Activated gamma-delta T cell (primary cell): ENCODE results near the gene BCOR.

ENCODE experiments used
- DNase-seq: peaks from one replicate; lab custom pipeline; 2025; lab: John Stamatoyannopoulos, UW

The BCOR gene

DNA sequence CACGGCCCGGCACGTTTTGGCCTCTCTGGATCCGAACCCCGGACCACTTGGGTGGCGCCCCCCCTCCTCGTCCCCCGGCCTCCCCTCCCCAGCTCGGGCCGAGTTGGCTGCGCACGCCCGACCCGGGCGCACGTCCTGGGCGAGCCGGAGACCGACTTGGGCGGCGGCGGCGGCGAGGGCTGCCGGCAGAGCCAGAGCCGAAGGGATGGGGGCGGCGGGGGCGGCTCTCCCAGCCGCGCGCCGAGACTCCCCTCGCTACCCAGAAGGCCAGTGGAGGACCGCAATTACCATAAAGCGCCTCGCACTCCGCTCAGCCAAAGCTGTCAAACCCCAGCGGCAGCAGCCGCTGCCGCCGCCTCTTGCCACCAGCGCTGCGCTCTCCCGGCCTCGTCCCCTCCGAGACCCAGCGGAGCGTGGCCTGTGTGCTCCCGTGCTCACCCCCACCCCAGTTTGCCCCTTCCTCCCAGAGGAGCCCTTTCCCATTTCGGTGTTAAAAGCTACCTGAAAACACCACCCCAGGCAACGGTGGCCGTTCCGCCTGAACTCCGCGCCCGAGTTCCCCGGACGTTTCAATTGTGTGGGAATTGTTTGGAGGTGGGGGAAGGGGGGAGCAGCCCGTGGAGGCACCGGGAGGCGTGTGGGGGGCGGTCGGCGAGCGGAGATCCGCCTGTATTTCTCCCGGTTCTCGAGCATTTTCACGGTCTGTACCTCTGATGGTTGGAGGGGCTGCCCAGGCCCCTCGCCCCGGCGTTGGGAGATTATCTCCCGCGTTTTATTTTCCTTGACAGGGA, 701 bp upstream of the BCOR start:
- DNase-seq = peak; percentile 62

DNA sequence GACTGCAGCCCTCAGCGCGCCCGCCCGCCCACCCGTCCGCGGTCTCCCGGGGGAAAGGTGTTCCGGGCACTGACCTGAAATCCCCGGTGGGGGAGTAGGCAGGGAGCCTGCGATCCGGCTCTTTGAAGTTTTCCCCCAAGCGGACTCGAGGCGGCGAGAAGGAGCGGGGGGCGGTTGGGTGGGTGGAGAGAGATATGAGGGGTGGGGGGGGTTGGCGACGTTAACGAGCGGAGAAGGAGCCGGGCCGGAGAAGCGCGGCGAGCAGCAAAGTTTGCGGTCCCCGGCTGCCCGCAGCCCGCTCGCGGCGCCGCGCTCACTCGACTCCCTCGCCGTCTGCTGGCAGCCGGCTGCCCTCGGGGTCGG, 636 bp downstream of the BCOR start:
- DNase-seq = no peak

DNA sequence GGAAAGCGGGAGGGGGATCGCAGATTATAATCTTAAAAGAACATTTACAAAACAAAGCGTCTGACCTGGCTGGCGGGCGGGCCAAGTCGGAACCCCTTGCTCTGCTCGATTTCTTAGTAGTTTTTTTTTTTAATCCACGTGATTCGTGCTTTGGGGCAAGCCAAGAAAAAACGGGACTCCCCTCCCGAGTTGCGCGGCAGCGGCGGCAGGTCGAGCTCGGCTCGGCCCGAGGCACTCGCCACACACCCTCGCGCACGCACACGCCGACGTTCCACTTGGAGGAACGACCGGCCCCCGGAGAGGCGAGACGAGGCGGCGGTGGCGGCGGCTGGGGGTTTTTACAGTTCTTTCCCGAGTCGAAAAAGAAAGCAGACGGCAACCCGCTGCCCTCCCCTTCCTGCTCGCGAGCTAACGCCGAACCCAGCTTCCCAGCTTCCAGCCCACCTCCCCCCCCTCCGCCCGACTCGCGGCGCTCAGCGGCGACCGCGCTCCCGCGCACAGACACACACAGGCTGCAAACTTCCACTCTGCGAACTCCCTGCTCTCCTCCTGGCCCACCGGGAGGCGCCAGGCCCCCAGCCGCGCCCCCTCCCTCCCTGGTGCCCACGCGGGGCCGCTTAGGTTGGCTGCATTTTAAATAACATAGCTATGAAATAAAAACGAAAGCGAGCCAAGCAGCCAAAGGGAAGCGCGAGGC, 1.2 kb downstream of the BCOR start:
- peak; percentile 63 for DNase-seq

DNA sequence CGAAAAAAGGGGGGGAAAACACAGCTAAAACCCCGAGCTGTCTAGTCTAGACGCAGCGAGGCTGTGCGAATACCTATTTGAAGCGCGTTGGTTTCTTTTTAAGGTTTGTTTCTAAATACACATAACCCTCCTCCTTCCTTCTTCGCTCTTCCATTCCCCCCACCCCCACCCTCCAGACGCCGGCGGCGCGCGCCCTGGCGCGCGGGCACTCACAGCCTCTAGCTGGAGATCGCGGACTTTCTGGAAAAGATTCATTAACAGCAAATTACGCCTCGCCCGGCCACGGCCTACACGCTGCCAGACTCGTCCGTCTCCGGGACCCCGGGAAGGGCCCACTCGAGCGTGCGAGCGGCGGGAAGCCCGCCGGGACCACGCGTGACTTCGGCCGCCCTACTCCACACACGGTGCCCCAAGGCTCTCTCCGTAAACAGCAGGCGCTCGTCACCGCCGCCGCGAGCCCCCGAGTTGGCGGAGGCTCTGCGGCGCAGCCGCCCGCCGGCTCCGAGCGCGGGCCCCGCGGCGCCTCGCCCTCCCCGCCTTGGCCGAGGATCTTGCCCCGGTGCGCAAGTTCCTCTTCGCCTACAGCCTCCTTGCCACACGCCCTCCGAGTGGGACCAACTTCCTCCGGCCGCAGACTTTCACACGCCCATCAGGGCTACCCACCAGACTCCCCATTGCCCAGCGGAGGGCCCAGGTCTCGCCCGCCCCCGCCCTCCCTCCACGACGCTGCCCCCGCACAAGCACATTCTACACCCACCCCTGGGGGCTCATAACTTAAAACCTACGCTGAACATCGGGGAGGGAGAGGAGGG, 2.0 kb downstream of the BCOR start:
- DNase-seq = no peak

DNA sequence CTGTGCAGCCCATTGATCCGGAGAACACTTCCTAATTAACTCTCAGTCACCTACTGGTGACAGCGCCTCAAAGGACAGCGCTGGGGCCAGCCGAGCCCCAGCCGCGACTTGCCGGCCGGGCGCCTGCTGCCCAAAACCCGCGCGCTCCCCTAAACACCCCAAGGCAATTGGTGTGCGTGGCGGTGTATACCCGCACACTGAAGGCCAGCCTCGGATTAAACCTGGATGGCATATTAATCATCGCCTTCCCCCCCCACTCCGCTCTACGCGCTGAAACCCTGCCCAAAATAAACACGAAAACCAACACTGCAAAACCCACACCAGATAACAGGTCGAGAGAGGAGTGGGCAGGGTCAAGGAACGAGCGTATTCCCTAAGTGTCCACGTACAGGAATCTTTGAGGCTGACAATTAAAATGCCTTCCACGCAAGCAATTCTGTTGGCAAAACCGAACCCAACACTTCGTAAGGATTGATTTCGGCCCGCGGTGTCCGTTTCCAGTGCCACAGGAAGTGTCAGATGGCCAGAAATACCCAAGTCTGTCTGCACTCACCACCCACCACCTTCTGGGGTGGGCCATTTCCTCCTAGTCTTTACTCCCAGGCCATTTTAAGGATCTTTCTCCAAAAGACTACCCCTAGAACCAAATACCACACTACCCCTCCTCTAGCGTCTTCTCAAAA, 2.7 kb downstream of the BCOR start:
- DNase-seq = no peak

DNA sequence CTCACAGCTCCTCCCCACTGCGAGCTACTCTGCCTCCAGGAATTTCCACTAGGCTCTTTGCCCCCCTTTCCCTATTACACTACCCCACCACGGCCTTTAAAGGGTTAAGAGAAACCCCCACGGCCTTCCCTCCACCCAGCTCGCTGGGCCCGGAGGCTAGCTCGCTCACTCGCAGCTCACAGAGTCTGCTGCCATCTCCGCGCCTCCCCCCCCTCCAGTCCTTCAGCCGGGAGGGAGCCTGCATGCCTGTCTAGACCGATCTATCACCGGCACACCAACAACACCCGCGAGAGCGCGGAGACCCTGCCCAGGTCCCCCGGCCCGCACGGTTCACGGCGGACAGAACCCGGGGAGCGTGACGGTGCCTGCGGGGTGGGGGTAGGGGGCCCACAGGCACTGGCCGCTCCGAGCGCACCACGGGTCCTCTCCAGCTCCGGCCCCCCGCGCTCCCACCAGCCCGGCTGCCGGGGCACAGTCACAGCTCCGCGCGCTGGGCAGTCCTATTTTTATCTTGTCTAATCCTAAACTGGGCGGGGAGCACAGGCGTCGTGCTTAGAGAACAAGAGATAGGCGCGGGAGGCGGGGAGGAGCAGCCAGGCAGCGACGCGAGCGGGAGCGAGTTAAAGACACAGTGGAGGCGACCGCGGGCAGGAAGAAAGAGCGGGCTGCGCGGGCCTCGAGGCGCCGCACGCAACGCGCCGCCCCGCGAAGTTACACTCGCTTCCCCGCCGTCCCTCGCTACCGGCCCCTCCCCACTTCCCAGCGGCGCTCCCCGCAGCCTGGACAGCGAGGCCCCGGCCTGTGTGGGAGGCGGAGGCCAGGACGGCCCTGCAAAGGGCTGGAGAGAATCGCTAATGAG, 3.5 kb downstream of the BCOR start:
- no peak for DNase-seq

DNA sequence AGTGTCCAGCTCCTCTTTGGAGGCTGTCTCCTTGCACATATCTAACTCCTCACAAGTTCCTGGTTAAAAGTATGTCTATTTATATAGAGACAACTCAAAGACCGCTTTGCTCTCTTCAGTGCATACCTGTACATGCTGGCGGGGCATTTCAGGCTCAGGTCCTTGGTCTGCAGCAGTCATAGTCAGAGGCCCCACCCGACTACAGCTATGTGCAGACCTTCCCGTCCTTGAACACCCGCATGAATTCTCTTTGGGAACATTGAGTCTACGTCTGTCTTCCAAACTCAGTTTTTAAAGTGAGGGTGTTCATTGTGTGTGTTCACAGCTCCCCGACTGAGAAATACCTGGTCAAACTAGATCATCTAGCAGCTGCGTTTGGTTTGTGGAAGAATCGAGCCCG, 4.2 kb downstream of the BCOR start:
- DNase-seq = no peak

DNA sequence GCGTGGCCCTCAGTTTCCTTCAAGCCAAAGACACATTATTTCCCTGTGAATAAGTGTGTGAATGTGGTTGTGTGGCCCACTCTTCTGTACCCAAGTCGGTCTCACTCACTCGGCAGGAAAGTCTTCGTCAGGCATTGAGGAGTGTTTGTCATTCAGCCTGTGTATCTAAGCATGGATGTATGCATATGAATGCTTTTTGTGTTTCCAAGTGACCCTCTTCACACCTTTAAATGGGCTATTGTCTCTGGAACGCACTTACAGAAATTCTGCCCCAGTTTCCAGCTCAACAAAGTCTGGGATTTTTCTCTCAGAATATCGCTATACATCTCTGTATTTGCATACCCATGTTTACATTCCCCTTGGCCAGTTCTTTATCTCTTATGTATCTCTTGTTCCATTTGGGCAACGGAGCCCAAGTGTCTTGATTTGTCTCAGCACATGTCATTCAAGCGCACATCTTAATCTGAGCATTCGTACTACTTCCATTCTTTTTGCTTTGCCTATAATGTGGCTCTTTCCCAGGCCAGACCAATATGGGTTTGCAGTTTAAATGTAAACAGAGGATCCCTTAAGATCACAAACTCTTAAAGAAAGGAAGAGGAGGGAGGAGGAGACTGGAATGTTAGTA, 4.8 kb downstream of the BCOR start:
- DNase-seq = no peak

DNA sequence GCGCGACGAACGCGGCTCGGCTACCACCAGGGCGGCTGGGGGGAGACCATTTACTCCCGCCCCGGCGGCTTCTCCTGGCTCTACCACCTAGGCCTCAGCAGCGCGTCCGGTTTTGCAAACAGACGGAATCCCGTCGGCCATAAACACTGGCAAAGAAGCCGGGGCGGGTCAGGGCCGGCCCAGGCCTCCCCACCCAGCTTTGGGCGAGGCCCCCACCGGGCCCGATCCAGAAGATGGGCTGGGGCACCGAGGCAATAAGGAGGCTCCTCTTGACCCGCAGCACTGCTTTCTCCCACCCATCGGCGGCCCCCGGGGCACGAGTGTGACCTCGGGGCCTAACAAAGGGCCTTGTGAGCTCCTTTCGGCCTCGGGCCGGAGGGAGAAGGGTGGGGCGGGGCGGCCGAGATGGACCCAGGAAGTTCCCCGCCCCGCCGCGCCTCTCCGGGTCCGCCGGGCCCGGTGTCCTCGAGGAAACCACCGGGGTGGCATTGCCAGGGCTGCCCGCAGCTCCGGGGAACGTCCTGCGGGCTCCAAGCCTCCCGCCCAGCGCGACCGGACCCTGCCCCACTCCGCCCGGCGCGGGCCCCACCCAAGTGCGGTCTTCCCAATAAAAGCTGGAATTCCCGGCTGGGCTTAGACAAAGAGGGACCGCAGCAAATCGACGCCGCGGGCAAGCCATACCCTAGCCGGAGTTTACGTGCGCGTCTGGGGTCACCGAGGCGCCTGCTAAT, 5.9 kb downstream of the BCOR start:
- DNase-seq = no peak

DNA sequence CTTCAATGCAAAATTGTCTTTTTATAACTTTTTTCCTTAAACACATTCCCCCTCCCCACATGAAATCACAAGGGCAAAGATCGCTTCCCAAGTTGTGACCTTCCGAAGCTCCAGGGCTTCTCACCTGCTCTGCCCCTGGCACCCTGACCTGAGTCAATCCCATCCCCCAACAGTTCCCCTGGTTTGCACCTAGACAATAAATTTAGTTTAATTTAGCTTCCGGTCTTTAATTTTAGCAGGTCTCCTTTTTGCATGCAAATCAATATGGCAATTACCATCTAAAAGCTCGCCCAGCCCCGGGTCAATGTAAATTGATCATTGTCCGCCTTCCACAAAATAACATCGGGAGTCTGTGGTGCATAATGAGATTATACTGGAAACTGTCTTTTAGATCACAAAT, 6.8 kb downstream of the BCOR start:
- DNase-seq = no peak

DNA sequence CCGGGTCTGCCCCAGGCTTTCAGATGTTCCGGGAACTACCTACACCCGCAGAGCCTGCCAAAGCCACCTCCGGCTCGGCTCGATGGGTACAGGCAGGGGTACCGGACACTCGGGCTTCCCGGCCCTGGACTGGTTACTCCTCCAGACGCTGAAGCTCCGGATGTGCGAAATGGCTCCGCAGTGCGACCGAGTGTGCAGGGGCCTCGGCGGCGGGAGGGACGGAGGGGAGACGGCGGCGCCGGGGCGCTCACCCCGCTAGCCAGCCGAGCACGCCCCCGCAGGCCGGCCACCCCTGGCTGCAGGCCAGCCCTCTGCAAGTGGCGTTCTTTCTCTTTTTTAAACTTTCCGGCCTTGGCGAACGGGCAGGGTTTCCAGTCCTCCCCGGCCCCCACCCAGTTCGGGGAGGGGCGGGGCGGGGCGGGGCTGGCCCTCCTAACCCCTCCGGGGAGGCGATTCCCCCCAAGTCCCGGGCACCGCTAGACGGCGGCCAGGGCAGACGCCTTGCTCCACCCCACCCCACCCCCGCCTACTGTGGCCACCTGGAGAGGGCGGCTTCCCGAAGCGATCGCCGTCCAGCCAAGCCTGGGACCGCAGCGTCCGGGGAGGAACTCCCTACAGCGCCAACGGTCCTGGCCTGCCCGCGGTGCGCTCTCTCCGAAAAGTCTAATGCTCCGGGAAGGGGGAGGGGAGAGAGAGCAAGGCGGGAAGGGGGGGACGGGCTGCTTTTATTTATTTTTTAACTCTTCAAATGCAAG, 7.5 kb downstream of the BCOR start:
- peak; percentile 20 for DNase-seq

DNA sequence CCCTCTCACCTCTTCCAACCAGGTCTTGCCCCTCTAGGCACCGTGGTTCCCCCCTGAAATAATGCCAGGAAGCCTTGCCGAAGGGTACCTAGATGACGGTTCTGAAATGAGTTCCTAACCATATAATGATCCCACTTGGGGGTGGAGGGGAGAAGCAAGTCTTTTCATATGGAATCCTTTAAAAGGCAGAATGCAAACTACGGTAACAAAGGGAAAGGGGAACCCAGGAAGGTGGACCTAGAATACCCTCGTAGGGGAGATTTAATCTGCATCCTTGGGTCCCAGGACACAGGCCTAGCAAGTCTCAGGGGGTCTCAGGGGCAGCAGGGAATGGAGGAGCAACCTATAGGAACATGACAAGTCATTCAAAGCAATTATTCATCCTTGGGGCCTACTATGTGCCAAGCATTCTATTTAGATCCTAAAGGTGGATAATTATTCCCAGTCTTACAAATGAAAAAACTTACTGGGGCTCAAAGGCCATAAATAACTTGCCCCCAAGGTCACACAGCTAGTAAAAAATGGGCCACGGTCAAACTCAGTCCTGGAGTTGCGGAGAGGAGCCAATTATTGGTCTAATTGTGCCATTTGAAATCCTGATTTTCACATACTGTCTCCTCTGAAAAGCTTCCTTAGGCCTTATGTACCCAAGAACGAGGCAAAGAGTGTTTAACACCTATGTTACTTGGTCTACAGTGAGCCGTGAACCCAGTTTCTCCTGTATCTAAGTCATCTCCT, 8.8 kb downstream of the BCOR start:
- no peak for DNase-seq

DNA sequence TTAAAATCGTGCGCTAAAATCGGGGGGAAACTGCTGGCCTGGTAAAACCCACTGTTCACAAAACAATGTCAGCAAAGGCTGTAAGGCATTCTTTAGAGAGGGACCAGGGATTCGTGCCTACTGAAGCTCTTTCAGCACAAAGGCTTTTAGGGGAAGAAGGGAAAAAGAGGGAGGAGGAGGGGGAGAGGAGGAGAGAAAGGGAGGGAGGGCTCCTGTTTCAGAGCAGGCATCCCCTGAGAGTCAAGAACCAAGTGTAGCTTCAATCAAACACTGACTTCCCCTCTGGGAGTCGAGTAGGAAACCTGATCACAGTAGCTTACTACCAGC, 9.5 kb downstream of the BCOR start:
- DNase-seq = no peak

DNA sequence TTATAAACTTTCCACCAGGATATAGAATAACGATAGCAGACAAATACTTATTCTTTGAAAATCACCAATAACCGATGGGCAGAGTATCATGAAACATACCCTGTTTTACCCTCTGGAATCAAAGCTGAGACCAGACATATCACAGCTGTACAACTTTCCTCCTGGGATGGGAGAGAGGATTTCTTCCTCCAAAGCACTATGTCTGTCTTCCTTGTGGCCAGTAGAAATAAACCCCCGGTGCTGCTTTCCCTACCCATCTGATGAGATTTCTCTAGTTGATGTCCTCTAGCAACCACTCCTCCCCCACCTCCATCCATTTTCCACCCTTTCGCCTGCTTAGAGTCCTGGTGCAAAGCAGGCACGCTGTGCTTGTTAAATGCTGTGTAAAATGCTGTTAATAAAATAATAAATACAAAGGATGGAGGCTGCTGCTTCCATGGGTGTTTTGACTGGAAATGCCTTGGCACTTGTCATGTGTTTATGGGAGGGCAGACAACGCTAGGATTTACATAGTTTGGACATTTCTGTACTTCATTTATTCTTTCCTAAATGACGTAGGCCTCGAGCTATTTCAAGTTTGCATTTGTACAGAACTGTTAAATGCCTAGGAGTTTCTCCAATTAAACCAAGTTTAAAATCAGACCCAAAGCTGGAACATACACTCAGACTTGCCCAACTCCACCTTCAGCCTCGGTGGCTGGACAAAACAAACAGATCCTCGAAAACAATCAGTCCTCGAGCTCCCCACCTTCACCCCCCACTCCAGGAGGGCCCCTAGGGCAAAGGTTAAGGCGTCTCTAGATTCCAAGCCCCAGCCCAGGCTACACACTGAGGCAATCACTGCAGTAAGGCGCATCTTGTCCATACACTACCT, 10.1 kb downstream of the BCOR start:
- DNase-seq = no peak

DNA sequence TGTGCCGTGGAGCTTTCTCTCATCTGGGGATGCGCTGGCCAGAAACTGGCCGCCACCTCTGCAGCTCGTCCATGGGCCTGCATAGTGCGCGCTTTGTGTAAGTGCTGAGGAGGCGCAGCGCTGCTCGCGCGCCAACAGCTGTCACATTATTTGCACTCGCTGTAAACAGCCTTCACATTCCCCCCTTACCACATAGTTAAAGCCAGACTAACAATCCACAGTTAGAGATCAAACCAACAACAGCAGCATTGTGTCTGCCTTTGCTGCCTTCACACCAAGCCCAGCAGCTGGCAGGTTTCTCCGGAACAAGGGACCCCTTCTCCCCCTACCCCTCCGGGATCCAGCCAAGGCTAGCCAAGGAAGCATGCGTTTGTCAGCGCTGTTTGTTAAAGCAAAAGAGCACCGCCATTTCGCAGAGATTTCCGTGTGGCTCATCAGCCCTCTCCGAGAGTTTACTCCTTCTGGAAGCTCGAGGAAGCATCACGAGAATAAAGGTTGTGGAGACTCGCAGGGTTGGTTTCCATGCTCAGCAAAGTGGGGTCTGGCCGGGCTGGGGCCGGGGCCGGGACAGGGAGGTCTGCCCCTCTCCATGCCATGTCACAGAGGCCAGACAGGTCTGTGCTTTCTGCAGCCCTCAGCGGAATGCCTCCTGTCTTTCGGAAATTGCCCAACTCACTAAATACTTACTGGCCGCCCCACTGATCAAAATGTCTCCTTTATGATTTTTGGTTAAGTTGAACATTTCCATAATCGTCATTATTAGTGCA, 11.0 kb downstream of the BCOR start:
- no peak for DNase-seq

DNA sequence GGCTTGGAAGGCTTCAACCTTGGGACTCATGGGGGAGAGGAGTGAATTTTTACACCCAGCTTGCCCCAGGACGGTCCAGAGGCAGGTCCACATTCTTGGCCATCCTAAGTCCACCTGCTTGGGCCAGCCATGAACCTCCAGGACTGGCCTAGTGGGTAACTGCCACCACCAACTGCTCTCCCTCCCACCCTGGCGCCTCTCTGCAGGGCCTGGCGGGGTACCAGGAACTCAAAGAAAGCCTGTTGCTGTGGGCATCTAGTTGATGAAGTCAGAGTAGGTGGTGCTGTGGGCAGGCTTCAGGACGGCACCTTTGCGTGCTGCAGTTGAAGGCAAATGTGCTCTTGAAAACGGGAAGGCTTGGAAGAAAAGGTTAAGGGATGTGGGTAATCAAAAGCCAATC, 12.0 kb downstream of the BCOR start:
- no peak for DNase-seq

DNA sequence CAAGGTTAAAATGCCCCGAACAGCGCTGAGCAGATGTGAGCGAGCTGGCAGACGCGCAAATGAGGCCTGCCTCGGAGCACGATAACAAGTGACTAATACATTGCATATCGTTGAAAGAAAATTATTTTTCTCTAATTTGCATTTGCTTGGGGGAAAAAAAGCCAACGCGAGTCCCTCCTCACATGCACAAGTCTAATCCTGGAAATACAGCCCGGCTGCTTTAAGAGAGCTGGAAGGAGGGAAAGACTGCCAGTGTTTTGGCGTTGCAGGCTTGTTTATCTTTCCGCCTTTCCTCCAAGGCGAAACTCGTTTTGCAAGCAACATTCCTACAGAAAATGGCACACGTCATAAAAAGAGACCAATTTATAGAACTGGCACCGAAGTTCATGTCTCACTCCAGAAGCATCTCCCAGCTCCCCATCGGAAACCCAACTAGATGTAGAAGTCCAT, 12.6 kb downstream of the BCOR start:
- DNase-seq = no peak
